ENCODE measurements around the gene RUFY3. TPM values are rescaled to one million over a fixed set of nuclear protein-coding genes. Genes with fewer than 3 reads are reported as not detected.

The RUFY3 gene
- 41.7 and 48.0 TPM in 2 replicates for total RNA-seq (2021)
- long read RNA-seq, transcript RUFY3-203 (12 exons, 2,143 nt): major isoform, 5 of 14 reads
- long read RNA-seq, partial matches to known transcripts: 3 of 14 reads
- long read RNA-seq, other reads (novel, unspliced or antisense): 6 of 14 reads

GRCh38 chr4:70721747-70722146 is at the start of gene RUFY3:
Gene RUFY3 (plus strand): TSS chr4:70721964. CDS start chr4:70722574, 610 bp downstream.
- no peak for TF ChIP-seq CTCF (conservative IDR thresholded peaks at IDR 0.05)
- peak within 1 kb of the TSS in 1 of 2 experiments; percentile 21; a peak in 2 of 5 replicates for H3K4me3 Mint-ChIP-seq

More at GRCh38 chr4:70721747-70722146, at the start of gene RUFY3:
- no CpG with 5 or more reads among the region's 3 CpGs for WGBS (ENCODE audit: extremely low coverage, insufficient read length, low lambda C conversion rate)
- Histone ChIP-seq H2AFZ (ENCODE audit: low read length) (no peak within 1 kb of the TSS), H3K14ac (ENCODE audit: insufficient read depth, low read length) (peak within 1 kb of the TSS; percentile 16; the same call in 1 of the 2 replicates), H3K23ac (ENCODE audit: insufficient read length, low read depth, low read length) (no peak within 1 kb of the TSS), H3K4ac (ENCODE audit: low read depth, low read length) (no peak within 1 kb of the TSS), H3K79me1 (ENCODE audit: insufficient read depth, low read depth, low read length, poor library complexity, severe bottlenecking) (no peaks in the 10 kb centered on the region), H2BK5ac (ENCODE audit: insufficient read length, low read length) (no peak within 1 kb of the TSS), H3K23me2 (ENCODE audit: insufficient read length, low read depth, low read length, poor library complexity, severe bottlenecking) (no peaks in the 10 kb centered on the region), H2BK15ac (ENCODE audit: low read depth, low read length) (no peak within 1 kb of the TSS), H4K91ac (ENCODE audit: insufficient read length, low read depth, low read length) (no peak within 1 kb of the TSS), H3K27ac (ENCODE audit: insufficient read length, low read depth, low read length) (no peak within 1 kb of the TSS), H2BK120ac (ENCODE audit: low read depth, low read length, poor library complexity, severe bottlenecking) (no peak within 1 kb of the TSS), H3K4me1 (ENCODE audit: insufficient read depth, low read length) (peaks cover 5% of the 10 kb centered on the region; the same call in 1 of the 2 replicates), H3K56ac (ENCODE audit: insufficient read length, low read depth, low read length) (no peak within 1 kb of the TSS), H3K9ac (ENCODE audit: extremely low read depth, insufficient read length, low read length) (no peak within 1 kb of the TSS), H3K79me2 (ENCODE audit: insufficient read depth, low read length) (0 out of 2 replicates have a peak, but pooled peaks cover 2% of the 10 kb centered on the region), H3K18ac (ENCODE audit: insufficient read length, low read depth, low read length) (no peak within 1 kb of the TSS), H2BK20ac (ENCODE audit: low read depth, low read length, poor library complexity, severe bottlenecking) (no peak within 1 kb of the TSS), H4K8ac (replicated peaks; ENCODE audit: insufficient read length, low read depth, low read length) (no peak within 1 kb of the TSS), H3K27me3 (ENCODE audit: insufficient read depth, low read length) (no peaks in the 10 kb centered on the region), H2BK12ac (ENCODE audit: insufficient read length, low read depth, low read length) (no peak within 1 kb of the TSS), H2AK5ac (ENCODE audit: insufficient read length, low read length) (no peak within 1 kb of the TSS), H3K9me3 (ENCODE audit: control insufficient read depth, low read depth, low read length) (no peaks in the 10 kb centered on the region), H4K5ac (ENCODE audit: insufficient read length, low read depth, low read length) (no peak within 1 kb of the TSS), H3K4me2 (ENCODE audit: insufficient read depth, insufficient read length, low read length) (no peak within 1 kb of the TSS), H4K20me1 (ENCODE audit: control insufficient read depth, insufficient read depth, insufficient read length) (peaks cover 2% of the 10 kb centered on the region), H3T11ph (ENCODE audit: low read length) (no peak within 1 kb of the TSS)
- H3K9me3 Mint-ChIP-seq: no peaks in the 10 kb centered on the region
- peaks cover 13 to 16% of the 10 kb centered on the region in 2 experiments for H3K4me1 Mint-ChIP-seq
- no peaks in the 10 kb centered on the region; a peak in 1 of 7 replicates for H3K36me3 Mint-ChIP-seq (ENCODE audit: insufficient read depth in 1 of 3, low read depth in 3 of 3)
- no peaks in the 10 kb centered on the region for H3K27me3 Mint-ChIP-seq (ENCODE audit: low read depth)
- peak within 1 kb of the TSS; percentile 61 to 77 (median 70); a peak in 5 of 7 replicates for H3K27ac Mint-ChIP-seq
- DNase-seq: no peak

Measured in H9 (cell line).